GM15510 (cell line): ENCODE results near the gene PDCD2L.

Experiments
- POLR2A ChIP-seq: IDR thresholded peaks from 3 replicates; pipeline ENCODE4 v1.6.1; 2011; ENCODE audit warnings: borderline replicate concordance; ENCODE audit not compliant: insufficient read length; ENCODE audit errors: extremely low read depth

The PDCD2L gene

GRCh38 chr19:34366738-34367623 is 37.2 kb upstream of the PDCD2L start:
- TF ChIP-seq POLR2A: no peak

GRCh38 chr19:34367624-34367957 is 36.6 kb upstream of the PDCD2L start:
- TF ChIP-seq POLR2A: no peak

GRCh38 chr19:34368338-34368737 is 35.9 kb upstream of the PDCD2L start:
- TF ChIP-seq POLR2A: no peak

- TF ChIP-seq POLR2A: no peak
Observed at GRCh38 chr19:34370117-34370516, 34.1 kb upstream of the PDCD2L start.

- no peak for TF ChIP-seq POLR2A
Observed at GRCh38 chr19:34370983-34371382, 33.2 kb upstream of the PDCD2L start.

GRCh38 chr19:34373601-34374288 is 30.5 kb upstream of the PDCD2L start:
- no peak for TF ChIP-seq POLR2A

- no peak for TF ChIP-seq POLR2A
Observed at GRCh38 chr19:34375598-34375997, 28.6 kb upstream of the PDCD2L start.

GRCh38 chr19:34380639-34381241 is 23.5 kb upstream of the PDCD2L start:
- no peak for TF ChIP-seq POLR2A

- TF ChIP-seq POLR2A: no peak
Observed at GRCh38 chr19:34381399-34382251, 22.6 kb upstream of the PDCD2L start.

GRCh38 chr19:34382471-34382870 is 21.7 kb upstream of the PDCD2L start:
- TF ChIP-seq POLR2A: no peak

GRCh38 chr19:34383599-34383998 is 20.6 kb upstream of the PDCD2L start:
- TF ChIP-seq POLR2A: no peak

- TF ChIP-seq POLR2A: no peak
Observed at GRCh38 chr19:34386645-34387445, 17.4 kb upstream of the PDCD2L start.

- no peak for TF ChIP-seq POLR2A
Observed at GRCh38 chr19:34387446-34387810, 16.8 kb upstream of the PDCD2L start.

GRCh38 chr19:34391813-34392212 is 12.4 kb upstream of the PDCD2L start:
- no peak for TF ChIP-seq POLR2A
